ENCODE results near the gene TOP3B. TPM values are rescaled to one million over a fixed set of nuclear protein-coding genes. Genes with fewer than 3 reads are reported as not detected.

The TOP3B gene
- total and polyA plus RNA-seq, 2 experiments from 2014 or later = 35.7 to 77.7 TPM

DNA sequence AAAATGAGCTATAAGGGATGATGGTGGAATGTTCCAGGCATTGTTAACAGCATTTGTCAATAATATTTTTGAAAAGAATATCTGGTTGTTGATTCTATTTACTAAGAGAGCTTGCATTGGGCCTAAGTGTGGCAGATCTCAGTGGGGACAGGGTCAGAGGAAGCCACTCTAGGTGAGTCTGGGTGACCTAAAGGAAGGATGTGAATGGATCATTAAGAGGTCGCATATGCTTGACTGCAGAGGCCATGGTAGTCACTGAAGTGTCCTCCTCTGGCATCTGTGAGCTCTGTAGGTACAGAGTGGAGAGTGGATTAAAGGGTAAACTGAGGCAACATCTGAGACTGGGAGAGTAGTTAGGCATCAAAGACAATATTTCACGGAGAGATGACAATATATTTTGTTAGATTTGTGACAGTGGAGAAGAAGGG, 37.9 kb upstream of the TOP3B start:
- no peak for DNase-seq (ENCODE audit: low spot score)
- no peak overlapping the region for H3K4me2 ChIP-seq
- no peaks in the 10 kb centered on the region for H3F3A ChIP-seq (replicated peaks; ENCODE audit: low read depth)
- no peak for TF ChIP-seq REST (IDR thresholded peaks at IDR 0.05; ENCODE audit: unreplicated experiment)
- TF ChIP-seq EZH2phosphoT487 (IDR thresholded peaks at IDR 0.05; ENCODE audit: unreplicated experiment) = no peak
- TF ChIP-seq CREB1 (CRISPR knock-in tag; IDR thresholded peaks at IDR 0.05; ENCODE audit: low read depth) = no peak
- no peak for TF ChIP-seq POLR2AphosphoS5 (IDR thresholded peaks at IDR 0.05; ENCODE audit: low read depth)
- TF ChIP-seq ETS1 (IDR thresholded peaks at IDR 0.05) = no peak
- no peak for TF ChIP-seq ZNF114 (CRISPR knock-in tag; IDR thresholded peaks at IDR 0.05)
- no peak for TF ChIP-seq STAT1 (IDR thresholded peaks at IDR 0.05; ENCODE audit: unreplicated experiment)
- no peak for TF ChIP-seq ZNF331 (CRISPR knock-in tag; IDR thresholded peaks at IDR 0.05; ENCODE audit: low read depth)
- TF ChIP-seq, protein P1, sequence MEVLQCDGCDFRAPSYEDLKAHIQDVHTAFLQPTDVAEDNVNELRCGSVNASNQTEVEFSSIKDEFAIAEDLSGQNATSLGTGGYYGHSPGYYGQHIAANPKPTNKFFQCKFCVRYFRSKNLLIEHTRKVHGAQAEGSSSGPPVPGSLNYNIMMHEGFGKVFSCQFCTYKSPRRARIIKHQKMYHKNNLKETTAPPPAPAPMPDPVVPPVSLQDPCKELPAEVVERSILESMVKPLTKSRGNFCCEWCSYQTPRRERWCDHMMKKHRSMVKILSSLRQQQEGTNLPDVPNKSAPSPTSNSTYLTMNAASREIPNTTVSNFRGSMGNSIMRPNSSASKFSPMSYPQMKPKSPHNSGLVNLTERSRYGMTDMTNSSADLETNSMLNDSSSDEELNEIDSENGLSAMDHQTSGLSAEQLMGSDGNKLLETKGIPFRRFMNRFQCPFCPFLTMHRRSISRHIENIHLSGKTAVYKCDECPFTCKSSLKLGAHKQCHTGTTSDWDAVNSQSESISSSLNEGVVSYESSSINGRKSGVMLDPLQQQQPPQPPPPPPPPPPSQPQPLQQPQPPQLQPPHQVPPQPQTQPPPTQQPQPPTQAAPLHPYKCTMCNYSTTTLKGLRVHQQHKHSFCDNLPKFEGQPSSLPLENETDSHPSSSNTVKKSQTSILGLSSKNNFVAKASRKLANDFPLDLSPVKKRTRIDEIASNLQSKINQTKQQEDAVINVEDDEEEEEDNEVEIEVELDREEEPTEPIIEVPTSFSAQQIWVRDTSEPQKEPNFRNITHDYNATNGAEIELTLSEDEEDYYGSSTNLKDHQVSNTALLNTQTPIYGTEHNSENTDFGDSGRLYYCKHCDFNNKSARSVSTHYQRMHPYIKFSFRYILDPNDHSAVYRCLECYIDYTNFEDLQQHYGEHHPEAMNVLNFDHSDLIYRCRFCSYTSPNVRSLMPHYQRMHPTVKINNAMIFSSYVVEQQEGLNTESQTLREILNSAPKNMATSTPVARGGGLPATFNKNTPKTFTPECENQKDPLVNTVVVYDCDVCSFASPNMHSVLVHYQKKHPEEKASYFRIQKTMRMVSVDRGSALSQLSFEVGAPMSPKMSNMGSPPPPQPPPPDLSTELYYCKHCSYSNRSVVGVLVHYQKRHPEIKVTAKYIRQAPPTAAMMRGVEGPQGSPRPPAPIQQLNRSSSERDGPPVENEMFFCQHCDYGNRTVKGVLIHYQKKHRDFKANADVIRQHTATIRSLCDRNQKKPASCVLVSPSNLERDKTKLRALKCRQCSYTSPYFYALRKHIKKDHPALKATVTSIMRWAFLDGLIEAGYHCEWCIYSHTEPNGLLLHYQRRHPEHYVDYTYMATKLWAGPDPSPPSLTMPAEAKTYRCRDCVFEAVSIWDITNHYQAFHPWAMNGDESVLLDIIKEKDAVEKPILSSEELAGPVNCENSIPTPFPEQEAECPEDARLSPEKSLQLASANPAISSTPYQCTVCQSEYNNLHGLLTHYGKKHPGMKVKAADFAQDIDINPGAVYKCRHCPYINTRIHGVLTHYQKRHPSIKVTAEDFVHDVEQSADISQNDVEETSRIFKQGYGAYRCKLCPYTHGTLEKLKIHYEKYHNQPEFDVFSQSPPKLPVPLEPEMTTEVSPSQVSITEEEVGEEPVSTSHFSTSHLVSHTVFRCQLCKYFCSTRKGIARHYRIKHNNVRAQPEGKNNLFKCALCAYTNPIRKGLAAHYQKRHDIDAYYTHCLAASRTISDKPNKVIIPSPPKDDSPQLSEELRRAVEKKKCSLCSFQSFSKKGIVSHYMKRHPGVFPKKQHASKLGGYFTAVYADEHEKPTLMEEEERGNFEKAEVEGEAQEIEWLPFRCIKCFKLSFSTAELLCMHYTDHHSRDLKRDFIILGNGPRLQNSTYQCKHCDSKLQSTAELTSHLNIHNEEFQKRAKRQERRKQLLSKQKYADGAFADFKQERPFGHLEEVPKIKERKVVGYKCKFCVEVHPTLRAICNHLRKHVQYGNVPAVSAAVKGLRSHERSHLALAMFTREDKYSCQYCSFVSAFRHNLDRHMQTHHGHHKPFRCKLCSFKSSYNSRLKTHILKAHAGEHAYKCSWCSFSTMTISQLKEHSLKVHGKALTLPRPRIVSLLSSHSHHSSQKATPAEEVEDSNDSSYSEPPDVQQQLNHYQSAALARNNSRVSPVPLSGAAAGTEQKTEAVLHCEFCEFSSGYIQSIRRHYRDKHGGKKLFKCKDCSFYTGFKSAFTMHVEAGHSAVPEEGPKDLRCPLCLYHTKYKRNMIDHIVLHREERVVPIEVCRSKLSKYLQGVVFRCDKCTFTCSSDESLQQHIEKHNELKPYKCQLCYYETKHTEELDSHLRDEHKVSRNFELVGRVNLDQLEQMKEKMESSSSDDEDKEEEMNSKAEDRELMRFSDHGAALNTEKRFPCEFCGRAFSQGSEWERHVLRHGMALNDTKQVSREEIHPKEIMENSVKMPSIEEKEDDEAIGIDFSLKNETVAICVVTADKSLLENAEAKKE (CRISPR knock-in tag; IDR thresholded peaks at IDR 0.05) = no peak
- H3K4me3 Mint-ChIP-seq = no peak overlapping the region
- no peaks in the 10 kb centered on the region for H3K9me3 Mint-ChIP-seq
- no peak overlapping the region for H2AFZ ChIP-seq
- no peaks in the 10 kb centered on the region for H4K20me1 ChIP-seq (replicated peaks; ENCODE audit: insufficient read depth)
- H3K9me2 ChIP-seq (ENCODE audit: insufficient read depth) = 0 out of 2 replicates have a peak, but pooled peaks cover 2% of the 10 kb centered on the region
- H3K79me2 ChIP-seq (replicated peaks; ENCODE audit: insufficient read depth) = no peaks in the 10 kb centered on the region
- H3K36me3 Mint-ChIP-seq (ENCODE audit: low read depth) = no peaks in the 10 kb centered on the region
- H3K27ac ChIP-seq (ENCODE audit: low read depth) = no peak overlapping the region
- peaks cover 36% of the 10 kb centered on the region for H3K4me1 Mint-ChIP-seq
- ATAC-seq = no peak
- no peaks in the 10 kb centered on the region for H3K36me3 ChIP-seq (ENCODE audit: insufficient read depth)
- H3K4me1 ChIP-seq (ENCODE audit: insufficient read depth) = peaks cover 17% of the 10 kb centered on the region
- H3K4me3 ChIP-seq = no peak overlapping the region
- no peak overlapping the region for H3K27ac Mint-ChIP-seq
- H3K27me3 ChIP-seq (ENCODE audit: insufficient read depth) = peaks cover 97% of the 10 kb centered on the region
- H3K27me3 Mint-ChIP-seq (ENCODE audit: insufficient read depth, low read depth, poor library complexity) = peaks cover 54% of the 10 kb centered on the region

All from GM23338 (cell line).